NCI-H1048 (cell line): ENCODE measurements around the gene PNKP.
"Not testable (repeated sequence)": the region's sequence is repeated elsewhere in the genome, so short reads cannot be mapped to it uniquely, and the experiment has no call there.

Experiments
- DNase-seq: peaks from one replicate; lab custom pipeline; 2025; lab: John Stamatoyannopoulos, UW

PNKP gene

DNA sequence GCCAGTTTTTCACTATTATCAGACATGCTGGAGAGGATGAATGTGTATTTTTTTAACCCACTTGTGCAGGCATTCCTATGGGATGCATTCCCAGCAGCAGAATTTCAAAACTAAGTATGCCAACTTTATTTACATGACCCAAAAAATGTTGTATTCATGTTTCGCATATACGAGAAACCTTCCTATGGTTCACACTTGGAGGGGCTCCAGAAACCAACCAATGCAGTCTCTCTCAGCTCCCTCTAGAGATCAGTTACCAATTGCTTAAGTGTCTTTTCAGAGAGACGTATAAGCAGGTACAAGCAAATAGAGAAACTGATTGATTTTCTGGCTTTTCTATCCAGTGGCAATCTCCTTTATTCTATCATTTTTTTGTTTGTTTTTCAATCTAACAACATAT is 22.0 kb downstream of the PNKP start:
- no peak for DNase-seq

DNA sequence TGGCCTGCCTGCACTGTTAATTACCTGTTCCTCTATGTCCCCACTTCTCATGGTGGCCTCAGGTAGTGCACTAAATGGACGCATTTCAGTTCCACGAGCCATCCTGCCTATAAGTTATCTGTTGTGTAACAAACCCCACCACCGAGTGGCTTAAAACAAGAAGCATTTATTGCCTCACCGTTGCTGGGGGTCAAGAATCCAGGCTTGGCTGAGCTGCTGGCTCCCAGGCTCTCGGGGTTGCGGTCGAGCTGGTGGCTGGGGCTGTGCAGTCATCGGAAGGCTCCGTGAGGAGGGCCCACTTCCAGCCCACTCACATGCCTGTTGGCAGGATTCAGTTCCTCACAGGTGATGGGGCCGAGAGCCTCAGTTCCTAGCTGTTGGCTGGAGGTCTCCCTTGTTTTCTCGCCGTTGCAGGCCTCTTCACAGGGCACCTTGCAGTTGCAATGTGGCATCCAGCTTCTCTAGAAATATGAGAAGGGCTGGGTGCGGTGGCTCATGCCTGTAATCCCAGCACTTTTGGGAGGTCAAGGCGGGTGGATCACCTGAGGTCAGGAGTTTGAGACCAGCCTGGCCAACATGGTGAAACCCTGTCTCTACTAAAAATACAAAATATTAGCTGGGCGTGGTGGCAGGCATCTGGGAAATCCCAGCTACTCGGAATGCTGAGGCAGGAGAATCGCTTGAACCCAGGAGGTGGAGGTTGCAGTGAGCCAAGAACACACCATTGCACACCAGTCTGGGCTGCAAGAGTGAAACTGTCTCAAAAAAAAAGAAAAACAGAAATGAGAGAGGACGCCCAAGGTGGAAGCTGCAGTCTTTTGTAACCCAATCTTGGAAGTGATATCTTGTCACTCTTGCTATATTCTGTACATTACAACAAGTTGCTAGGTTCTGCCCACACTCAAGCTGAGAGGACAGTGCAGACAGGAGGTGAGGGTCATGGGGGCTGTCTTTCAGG is 23.0 kb downstream of the PNKP start:
- DNase-seq, result no peak

DNA sequence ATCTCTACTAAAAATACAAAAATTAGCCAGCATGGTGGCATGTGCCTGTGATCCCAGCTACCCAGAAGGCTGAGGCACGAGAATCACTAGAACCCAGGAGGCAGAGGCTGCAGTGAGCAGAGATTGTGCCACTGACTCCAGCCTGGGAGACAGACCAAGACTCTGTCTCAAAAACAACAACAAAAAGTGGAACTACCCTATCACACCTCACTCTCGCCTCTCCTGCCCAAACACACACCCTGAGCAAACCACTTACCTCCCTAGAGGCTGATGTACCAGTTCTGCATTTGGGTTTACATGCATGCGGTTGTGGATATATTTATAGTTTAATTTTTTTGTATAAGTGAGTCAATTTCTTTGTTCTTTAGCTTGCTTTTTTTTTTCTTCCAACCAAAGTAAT is 24.1 kb downstream of the PNKP start:
- DNase-seq, result no peak

DNA sequence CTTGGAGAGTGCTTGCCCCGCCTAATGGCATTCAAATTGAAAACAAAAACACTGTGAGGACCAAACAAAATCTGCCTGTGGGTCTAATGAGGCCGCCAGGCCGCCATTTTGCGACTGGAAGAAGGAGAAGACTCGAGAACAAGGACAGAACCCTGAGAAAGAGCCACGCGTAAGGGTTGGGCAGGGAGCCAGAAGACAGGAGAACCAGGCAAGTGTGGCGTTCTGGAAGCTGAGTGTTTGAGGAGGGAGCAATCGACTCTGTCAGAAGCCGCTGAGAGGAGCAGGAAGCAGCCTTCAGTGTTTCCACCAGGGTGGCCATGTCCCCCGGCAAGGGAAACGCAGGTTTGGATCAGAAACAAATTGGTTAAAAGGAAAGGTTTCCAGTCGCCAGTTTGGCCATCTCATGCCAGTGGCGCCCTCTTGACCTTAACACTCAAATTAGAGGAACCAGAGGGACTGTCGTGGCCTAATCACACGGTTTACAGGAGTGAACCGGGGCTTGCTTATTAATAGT is 26.6 kb downstream of the PNKP start:
- DNase-seq, result no peak

DNA sequence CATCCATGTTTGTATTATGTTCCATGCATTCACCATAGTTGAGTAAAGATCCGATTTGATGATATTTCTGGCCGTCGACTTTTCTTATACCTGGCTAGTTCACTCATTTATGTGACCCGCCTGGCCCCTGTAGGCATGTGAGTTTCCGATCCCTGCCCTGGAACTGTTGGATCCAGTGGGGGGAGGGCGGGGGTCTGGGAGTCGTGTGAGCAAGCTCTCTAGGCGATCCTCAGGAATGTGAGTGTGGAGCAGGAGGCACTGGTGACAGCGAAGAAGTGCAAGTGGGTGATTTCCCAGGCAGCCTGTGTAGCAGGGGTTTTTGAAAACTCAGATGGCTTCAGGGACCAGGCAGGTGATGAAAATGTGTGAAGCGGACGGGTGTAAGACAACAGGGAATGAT is 27.1 kb downstream of the PNKP start:
- no peak for DNase-seq

DNA sequence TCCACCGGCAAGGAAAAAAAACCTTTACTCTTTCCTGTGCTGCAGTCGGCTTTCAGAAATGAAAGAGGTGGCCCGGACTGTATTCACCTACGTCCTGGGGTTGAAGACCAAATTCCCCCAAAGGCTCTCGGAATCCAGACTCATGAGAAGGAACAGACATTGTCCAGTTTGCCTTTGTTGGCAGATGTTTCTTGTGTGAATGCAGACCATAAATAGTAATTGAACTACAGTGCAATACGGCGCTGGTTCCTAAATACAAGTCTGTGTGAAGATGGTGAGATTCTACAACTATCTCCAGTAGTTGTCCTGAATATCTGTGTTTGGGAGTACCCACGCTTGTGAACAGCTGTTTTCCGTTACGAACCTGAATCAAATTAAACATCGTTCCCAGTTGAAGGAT is 27.7 kb downstream of the PNKP start:
- no peak for DNase-seq

DNA sequence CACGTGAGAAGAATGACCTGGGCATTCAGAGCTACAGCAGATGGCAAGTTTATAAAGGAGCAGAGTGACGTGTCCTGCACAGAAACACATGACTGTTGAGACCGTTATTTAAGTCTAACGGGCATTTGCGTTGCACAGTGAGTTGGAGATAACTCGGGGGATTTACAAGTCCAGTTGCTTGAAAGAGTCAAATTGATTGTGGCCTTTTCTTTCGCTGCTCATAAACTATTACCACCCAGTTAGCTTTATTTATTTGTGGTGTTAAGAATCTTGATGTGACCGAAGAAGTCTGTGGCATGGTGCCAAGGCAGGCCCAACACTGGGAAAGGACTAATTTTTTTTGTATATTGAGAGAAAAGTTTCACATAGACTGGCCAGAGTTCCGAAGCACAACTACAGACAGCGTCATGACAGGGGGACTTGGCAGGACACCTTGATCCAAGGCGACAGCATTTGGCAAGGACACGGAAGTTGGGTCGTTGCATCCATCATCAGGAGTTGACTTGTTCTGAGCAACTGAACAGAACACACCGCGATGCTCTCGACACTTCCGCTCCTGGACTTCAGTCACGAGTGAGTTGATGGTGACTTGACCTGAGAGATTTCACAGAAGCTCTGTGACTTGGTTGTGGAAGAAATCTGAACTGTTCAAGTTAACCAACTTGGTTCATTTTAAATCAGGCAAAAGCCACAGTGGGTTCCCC is 28.3 kb downstream of the PNKP start:
- no peak for DNase-seq

DNA sequence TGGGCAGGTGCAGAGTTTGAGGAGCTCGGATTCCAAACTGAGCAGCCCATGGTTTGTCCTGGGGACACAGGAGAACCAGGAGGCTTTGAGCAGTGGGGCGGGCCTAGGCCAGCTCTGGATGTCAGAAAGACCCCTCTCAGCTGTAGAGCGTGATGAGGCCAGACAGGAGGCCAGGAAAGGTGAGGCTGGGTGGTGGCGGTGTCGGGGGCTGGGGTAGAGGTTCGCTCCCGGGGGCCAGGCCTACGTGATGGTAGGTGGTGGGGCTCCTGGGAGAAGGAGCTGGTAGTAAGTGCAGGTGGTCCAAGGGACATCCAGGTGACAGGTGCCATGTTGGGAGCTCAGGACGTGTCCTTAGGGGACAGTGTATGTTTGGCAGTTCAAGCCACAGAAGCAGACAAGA is 30.0 kb downstream of the PNKP start:
- DNase-seq, result no peak

DNA sequence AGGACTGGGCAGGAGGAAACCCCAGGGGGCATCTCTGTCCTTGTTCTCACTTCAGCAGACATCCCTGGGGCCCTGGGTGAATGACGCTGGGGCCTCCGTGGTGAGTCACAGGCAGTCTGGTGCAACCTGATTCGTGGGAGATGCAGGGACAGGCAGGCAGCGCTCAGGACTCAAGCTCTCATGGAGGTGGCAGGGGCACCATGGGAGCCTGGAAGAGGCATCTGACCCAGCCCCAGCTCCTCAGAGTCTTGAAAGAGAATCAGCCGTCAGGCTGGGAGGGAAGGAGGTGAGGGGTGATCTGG is 30.4 kb downstream of the PNKP start:
- no peak for DNase-seq

DNA sequence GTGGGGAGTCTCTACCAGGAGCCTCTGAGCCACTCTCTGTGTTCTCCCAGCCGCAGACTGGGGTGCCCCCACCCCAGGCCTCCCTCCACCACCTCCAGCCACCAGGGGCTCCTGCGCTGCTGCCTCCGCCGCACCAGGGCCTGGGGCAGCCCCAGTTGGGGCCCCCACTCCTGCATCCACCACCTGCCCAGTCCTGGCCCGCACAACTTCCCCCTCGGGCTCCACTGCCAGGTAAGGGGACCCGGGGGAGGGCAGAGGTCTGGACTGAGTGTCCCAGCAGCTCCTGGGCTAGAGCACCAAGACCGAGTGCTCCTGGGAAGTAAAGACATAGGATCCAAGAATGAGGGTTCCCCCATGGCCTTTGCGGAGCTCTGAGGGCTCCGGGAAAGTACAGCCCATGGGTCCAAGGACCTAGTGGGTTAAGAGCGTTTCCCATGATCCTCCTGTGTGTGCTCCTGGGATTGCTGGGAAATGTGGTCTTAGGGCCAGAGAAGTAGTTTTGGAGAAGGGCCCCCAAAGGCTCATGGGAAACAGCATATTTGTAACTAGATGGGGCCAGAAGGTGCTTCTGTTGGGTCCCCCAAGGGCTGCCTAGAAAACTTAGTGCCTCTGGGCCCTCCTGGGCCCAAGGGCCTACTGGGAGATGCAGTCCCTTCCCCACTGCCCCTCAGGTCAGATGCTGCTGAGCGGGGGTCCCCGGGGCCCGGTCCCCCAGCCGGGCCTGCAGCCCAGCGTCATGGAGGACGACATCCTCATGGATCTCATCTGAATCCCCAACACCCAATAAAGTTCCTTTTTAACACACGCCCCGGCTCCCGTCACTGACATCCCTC is 31.0 kb downstream of the PNKP start:
- no peak for DNase-seq

DNA sequence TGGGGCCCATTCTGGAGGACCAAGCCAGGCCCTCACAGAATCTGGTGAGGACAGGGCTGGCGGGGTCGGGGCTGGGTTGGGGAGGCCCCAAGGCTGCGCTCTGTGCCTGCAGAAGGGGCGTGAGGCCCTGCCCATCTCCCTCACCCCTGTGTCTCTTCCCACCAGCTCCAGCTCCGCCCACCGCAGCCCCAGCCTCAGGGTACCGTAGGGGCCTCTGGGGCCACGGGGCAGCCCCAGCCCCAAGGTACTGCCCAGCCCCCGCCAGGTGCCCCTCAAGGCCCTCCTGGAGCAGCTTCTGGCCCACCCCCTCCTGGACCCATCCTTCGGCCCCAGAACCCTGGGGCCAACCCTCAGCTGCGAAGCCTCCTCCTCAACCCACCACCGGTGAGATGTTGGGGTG is 31.8 kb downstream of the PNKP start:
- DNase-seq, result no peak

DNA sequence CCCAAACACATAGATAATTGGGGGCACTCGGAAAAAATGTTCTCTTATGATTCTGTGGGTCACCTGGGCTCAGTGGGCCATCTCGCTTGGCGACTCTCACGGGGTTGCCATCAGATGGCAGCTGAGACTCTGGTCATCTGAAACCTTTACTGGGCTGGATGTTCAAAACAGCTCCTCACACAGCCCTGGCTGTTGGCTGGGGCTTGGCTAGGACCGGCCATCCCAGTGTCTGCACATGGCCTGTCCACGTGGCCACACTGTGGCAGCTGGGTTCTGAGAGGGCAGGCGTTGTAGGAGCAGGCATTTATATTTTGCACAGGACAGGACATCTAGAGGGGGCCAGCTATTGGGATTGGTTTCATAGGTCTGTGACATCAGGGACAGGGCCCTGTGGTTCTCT is 33.8 kb downstream of the PNKP start:
- DNase-seq, result no peak

DNA sequence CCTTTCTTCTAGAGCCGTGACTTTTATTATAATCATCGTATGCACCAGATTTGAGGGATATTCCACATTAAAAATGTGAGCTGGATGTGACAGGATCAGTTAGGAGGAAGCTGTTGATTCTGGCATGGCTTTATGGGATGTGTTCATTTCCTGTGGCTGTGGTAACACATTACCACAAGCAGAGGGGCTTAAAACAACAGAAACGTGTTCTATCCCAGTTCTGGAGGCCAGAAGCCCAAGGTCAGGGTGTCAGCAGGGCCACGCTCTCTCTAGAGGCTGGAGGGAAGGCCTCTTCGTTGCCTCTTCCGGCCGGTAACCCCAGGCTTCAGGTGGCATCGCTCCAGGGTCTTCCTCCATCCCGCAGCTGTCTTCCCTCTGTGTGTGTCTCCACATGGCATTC is 34.8 kb downstream of the PNKP start:
- DNase-seq, result no peak

DNA sequence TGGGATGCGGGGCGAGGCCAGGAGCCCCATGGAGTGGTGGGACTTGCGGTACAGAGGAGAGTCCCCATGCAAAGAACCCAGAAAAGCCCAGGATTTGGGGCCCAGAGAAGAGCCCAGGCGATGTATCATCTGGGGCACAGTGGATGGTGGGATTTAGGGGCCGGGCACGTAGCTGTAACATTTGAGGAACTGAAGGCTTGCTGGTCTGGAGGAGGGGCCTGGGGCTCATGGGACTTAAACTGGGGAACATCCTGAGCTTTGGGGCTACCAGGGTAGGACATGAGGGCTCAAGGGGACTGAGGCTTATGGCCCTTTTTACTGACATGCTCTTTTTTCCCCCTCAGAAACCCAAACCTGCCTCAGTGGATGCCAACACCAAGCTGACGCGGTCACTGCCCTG is 35.8 kb downstream of the PNKP start:
- DNase-seq, result no peak

DNA sequence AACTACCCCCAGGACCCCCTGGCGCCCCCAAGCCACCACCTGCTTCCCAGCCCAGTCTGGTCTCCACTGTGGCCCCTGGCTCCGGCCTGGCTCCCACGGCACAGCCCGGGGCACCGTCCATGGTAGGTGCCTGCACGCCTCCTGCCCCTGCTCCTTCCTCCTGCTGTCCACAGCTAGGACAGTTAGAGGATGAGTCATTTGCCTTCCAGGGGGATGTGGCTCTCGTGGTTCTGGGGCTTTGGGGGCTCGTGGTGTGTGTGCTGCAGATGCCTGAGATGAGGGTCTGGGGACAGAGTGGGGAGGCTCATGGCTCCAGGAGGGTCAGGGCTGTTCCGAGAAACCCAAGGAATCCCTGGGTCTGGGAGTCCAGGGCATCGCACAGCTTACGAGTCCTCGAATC is 36.6 kb downstream of the PNKP start:
- no peak for DNase-seq

DNA sequence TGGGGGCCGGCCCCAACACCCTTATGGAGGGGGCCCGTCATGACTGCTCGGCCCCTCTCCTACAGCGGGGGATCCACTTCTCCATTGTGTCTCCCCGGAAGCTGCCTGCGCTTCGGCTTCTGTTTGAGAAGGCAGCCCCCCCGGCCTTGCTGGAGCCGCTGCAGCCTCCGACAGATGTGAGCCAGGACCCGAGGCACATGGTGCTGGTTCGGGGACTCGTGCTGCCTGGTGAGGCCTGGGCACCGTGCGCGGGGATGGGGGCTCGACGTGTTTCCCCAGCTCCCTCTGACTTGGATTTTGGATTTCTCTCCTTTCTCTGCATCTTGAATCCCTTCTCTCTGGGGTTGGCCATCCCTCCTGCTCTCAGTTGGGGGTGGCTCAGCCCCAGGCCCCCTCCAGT is 37.7 kb downstream of the PNKP start:
- no peak for DNase-seq

DNA sequence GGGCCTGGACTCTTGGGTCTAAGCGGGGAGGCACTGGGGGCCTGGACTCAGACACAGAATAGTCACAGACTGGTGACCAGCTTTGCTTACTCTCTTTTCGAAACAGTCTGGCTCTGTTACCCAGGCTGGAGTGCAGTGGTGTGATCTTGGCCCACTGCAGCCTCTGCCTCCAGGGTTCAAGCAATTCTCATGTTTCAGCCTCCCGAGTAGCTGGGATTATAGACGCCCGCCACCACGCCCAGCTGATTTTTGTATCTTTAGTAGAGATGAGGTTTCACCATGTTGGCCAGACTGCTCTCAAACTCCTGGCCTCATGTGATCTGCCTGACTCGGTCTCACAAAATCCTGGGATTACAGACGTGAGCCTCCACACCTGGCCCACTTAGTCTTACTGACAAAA is 38.2 kb downstream of the PNKP start:
- no peak for DNase-seq

DNA sequence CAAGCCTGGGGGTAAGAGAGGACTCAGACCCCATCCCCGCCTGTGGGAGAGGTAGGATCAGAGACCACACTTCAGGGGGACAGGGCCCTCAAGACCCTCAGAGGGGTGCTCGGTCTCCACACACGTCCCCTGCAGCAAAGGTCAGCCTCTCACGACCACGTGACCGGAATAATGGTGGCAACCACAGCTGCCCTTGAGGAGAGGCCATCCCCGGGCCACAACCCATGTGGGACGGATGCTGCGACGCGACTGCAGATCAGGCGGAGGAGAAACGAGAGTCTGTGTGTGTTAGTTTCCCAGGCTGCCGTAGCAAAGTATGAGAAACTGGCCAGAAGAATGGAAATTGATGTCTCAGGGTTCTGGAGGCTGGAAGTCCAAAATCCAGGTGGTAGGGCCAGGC is 40.3 kb downstream of the PNKP start:
- no peak for DNase-seq

DNA sequence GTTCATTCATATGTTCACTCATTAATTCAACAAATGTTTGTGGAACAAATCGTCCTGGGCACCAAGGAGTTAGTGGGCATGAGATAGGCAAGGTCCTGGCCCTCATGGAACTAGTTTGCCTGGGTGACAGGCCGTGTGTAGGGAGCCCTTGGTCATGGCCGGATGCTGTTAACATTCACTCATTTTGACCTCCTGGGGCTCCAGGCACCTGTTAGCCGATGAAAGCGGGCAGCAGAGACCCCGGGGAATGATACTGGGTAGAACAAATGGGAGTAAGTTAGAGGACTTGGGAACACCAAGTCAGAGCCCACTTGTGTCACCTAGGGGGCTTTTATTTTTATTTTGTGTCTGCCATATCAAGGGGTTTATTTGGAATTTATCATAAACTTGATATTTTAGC is 42.7 kb downstream of the PNKP start:
- no peak for DNase-seq

DNA sequence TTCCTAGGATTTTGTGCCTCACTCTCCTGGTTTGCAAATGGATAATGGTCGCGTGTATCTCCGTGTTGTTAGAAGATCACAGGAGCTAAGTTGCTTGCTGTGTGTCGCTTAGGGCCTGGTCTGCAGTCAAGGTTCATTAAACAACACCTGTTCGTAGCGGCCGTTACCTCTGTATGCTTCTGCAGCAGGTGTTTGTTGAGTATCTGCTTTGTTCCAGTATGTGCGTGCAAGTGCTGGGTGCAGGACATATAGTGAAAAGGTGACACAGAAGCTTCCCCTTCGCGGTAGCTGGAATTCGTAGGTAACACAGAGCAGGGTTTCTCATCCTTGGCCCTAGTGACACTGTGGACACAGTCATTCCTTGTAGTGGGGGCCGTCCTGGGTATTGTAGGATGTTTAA is 43.9 kb downstream of the PNKP start:
- no peak for DNase-seq

DNA sequence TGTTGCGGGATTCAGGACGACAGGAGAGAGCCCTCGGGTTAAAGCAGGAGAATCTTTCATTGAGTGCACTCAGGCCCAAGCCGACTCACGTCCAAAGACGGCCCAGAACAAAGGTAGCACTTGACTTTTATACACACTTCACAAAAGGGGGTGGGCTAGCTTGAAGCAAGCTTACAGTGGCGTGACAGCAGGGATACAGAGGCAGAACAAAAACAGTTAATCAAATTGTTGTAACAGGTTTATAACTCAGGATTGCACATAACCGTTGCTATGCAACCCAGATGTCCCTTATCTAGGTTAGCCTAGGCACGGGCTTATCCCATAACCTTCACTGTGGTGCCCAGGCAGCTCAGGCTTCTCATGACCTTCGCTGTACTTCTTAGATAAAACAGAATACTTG is 47.3 kb downstream of the PNKP start:
- DNase-seq, result no peak

DNA sequence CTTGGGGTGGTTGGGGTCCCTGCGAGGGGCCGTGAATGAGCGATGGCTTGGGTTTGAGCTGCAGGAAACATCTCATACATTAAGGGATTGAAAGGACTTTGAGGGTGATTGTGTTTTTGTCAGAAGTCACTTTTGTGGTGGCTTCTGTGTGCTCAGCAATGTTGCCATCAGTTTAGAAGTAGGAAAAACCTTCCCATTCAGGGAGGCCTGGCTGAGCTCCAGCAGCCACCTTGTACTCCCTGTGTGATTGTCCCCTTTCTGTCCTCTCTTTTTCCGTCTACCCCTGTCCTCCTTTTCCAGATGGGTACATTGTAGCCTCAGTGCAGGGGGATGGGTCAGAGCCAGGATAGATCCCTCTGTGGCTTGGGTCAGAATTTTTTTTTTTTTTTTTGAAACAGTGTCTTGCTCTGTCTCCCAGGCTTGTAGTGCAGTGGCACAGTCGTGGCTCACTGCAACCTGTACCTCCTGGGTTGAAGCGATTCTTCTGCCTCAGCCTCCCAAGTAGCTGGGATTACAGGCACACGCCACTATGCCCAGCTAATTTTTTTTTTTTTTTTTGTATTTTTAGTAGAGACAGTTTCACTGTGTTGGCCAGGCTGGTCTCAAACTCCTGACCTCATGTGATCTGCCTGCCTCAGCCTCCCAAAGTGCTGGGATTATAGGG is 47.8 kb downstream of the PNKP start:
- not testable (repeated sequence) for DNase-seq
